T-helper 17 cell (primary cell): Measurements from ENCODE around the gene B3GNT3. TPM values are rescaled to one million over a fixed set of nuclear protein-coding genes. Genes with fewer than 3 reads are reported as not detected.

Experiments
- ATAC-seq: fragments of 150-1000 bp; cut with Tn5 transposase; 2 replicates; pipeline ENCODE4 v1.10.0; 2021; ENCODE audit warnings: mild to moderate bottlenecking, moderate library complexity
- DNase-seq, 3 donors: peaks; one replicate each; pipeline versions ENCODE4 v3.0.0 to v3.0.0-alpha.2; 2020 to 2021
- H3K9me3 ChIP-seq: one replicate; pipeline ENCODE4 v1.7.0; 2013; ENCODE audit warnings: low read length, mild to moderate bottlenecking; ENCODE audit not compliant: control insufficient read depth, poor library complexity, severe bottlenecking
- H3K27ac Mint-ChIP-seq: one replicate; pipeline ENCODE4 v1.8.0; 2022; ENCODE audit warnings: mild to moderate bottlenecking, moderate library complexity, mixed read lengths
- H3K27me3 Mint-ChIP-seq: one replicate; pipeline ENCODE4 v1.8.0; 2022; ENCODE audit warnings: mixed read lengths
- H3K36me3 Mint-ChIP-seq: one replicate; pipeline ENCODE4 v1.8.0; 2022; ENCODE audit warnings: low read depth, mixed read lengths
- H3K4me1 Mint-ChIP-seq: one replicate; pipeline ENCODE4 v1.8.0; 2022; ENCODE audit warnings: mild to moderate bottlenecking, mixed read lengths
- H3K4me3 Mint-ChIP-seq: one replicate; pipeline ENCODE4 v1.8.0; 2022; ENCODE audit warnings: mild to moderate bottlenecking, moderate library complexity, mixed read lengths
- total RNA-seq, 4 donors: library from RNA in 2 of 4; stranded (reverse) in 2 of 4; gene quantifications; one replicate each; pipeline ENCODE4 v1.2.3 and lab custom pipeline; 2022 to 2026

The B3GNT3 gene
- total RNA-seq, 2 donors from 2014 or later: 0.52 to 0.94 TPM

GRCh38 chr19:17812099-17812498, 17.2 kb downstream of the B3GNT3 start:
- Mint-ChIP-seq H3K4me3 (no peak overlapping the region), H3K27me3 (no peaks in the 10 kb centered on the region), H3K36me3 (no peaks in the 10 kb centered on the region), H3K4me1 (peaks cover 15% of the 10 kb centered on the region), H3K27ac (no peak overlapping the region)
- ATAC-seq: no peak
- no peaks in the 10 kb centered on the region for H3K9me3 ChIP-seq
- DNase-seq: no peak

- Mint-ChIP-seq H3K36me3 (no peaks in the 10 kb centered on the region), H3K27me3 (no peaks in the 10 kb centered on the region), H3K4me1 (peaks cover 6% of the 10 kb centered on the region), H3K4me3 (no peak overlapping the region), H3K27ac (no peak overlapping the region)
- DNase-seq (no peak), ATAC-seq (no peak)
- H3K9me3 ChIP-seq: no peaks in the 10 kb centered on the region
These were observed 22.9 kb downstream of the B3GNT3 start for GRCh38 chr19:17817668-17818363.

- no peaks in the 10 kb centered on the region for H3K27me3 Mint-ChIP-seq
These were observed 26.3 kb downstream of the B3GNT3 start, which contains the start of gene INSL3 for GRCh38 chr19:17821190-17821589. Gene INSL3, minus strand, starts transcription at chr19:17821519. Its CDS starts 13 bp downstream, at chr19:17821506.

DNA sequence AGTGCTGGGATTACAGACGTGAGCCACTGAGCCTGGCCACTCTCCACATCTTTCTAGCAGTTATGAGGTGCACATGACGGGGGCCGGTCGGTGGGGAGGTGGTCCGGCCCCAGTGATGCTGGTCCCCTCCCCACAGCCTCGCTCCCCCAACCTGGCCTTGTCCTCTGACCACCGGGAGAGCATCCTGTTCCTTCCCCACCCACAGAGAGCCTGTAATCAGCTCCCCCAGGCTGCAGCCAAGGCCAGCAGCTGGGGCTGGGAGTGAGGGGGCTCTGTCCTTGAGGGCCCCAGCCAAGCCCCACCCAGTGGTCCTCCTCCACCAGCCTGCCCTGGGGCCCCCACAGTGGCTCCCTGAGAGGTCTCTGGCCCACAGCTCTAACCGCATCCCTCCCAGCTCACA, 29.4 kb downstream of the B3GNT3 start:
- no peaks in the 10 kb centered on the region for H3K9me3 ChIP-seq
- H3K27ac Mint-ChIP-seq: peak overlapping the region; percentile 83
- DNase-seq (no peak), ATAC-seq (no peak)
- H3K4me1 Mint-ChIP-seq: peaks cover 9% of the 10 kb centered on the region
- no peak overlapping the region for H3K4me3 Mint-ChIP-seq
- no peaks in the 10 kb centered on the region for H3K27me3 Mint-ChIP-seq
- peaks cover 4% of the 10 kb centered on the region for H3K36me3 Mint-ChIP-seq

More at GRCh38 chr19:17821190-17821589, 26.3 kb downstream of the B3GNT3 start, which contains the start of gene INSL3:
- no peak for ATAC-seq
- Mint-ChIP-seq H3K36me3 (no peaks in the 10 kb centered on the region), H3K4me1 (peaks cover 8% of the 10 kb centered on the region), H3K4me3 (no peak within 1 kb of the TSS), H3K27ac (no peak within 1 kb of the TSS)
- H3K9me3 ChIP-seq: no peaks in the 10 kb centered on the region
- DNase-seq: no peak

DNA sequence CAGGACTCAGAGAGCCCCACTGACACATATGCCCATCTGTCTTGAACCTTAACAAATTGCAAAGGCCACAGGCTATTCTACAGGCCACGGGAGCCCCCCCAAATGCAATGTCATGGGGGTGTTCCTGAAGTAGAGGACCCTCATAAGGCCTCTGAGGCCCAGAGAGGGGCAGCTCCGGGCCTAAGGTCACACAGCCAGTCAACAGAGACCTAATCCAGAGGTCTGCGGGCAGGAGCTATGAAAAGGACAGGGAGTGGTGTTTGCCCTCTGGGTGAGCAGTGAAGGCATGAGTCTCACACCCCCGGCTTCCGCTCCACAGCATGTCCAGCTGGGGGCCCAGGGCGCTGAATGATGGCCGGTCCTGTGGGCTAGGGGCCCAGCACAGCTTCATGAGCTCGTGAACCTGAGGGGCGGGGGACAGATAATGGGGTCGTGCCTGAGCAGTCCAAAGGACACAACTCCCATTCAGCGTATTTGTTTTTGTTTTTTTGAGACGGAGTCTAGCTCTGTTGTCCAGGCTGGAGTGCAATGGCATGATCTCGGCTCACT, 31.6 kb downstream of the B3GNT3 start:
- no peaks in the 10 kb centered on the region for H3K9me3 ChIP-seq
- Mint-ChIP-seq H3K27me3 (no peaks in the 10 kb centered on the region), H3K4me1 (peaks cover 9% of the 10 kb centered on the region), H3K27ac (no peak overlapping the region), H3K36me3 (peaks cover 7% of the 10 kb centered on the region), H3K4me3 (no peak overlapping the region)
- ATAC-seq: no peak
- DNase-seq: no peak

DNA sequence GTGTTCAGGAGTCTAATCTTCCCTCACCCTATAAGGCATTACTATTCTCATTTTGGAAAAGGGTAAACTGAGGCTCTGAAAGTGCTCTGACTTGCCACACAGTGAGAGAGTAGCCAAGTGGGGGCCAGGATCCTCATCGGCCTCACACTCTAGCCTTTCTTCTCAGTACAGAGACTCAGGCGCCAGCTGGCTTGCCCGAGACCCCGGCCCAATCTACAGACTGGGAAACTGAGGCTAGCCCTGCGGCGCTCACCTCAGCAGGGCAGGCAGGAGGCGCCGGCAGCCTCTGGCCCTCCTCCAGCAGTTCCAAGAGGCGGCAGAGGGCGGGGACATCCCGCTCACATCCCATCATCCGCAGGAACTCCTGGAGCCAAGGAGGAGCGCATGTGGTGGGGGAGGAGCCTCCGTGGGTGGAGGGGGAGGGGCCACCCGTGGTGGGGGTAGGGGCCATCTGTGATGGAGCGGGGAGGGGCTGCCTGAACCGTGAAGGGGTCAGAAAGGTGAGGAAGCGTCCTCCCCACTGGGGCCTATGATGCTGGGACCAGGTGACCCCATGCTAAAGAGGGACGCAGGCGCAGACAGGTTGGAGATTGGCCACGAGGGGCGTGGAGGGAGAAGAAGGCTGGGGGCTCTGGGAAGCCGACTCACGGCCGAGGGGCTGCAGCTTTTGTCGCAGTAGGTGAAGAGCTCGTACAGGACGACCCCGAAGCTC, 35.1 kb downstream of the B3GNT3 start:
- no peak overlapping the region for H3K4me3 Mint-ChIP-seq
- H3K36me3 Mint-ChIP-seq: peaks cover 7% of the 10 kb centered on the region
- no peaks in the 10 kb centered on the region for H3K9me3 ChIP-seq
- ATAC-seq (no peak), DNase-seq (no peak)
- peaks cover 12% of the 10 kb centered on the region for H3K4me1 Mint-ChIP-seq
- H3K27me3 Mint-ChIP-seq: no peaks in the 10 kb centered on the region
- no peak overlapping the region for H3K27ac Mint-ChIP-seq

DNA sequence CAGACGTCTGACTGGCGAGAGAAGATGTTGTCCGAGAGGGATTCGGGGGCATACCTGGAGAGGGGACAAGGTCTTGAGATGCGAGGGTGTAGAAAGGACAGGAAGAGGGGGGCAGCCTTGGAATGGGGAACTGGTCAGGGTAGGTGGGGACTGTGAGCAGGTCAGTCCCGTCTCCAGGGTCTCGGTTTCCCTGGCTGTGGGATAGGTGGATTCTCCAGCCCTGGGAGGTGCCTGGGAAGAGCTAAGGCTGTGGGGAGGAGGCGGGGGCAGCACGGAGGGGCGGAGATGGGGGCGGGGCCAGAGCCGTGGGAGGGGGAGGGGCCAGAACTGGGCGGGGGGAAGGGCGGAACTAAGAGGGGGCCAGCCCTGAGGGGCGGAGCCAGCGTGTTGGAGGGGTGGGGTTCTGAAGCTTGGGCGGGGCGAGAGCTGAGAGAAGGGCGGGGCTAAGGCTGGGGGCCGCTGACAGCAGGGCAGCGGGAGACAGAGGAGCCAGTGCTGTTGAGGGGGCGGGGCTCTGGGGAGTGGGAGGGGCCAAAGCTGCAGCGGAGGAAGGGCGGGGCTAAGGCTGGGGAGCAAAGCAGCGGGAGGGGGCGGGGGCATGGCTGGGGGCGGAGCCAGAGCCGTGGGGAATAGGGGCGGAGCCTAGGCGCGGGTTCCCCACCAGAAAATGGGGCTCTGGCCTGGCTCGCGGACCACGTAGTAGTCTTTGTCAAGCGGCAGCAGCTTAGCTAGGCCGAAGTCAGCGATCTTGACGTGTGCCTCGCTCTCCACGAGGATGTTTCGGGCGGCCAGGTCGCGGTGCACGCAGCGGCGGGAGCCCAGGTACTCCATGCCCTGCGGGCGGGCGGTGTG, 35.9 kb downstream of the B3GNT3 start:
- H3K9me3 ChIP-seq: no peaks in the 10 kb centered on the region
- Mint-ChIP-seq H3K4me1 (peaks cover 16% of the 10 kb centered on the region), H3K27ac (no peak overlapping the region), H3K36me3 (peaks cover 14% of the 10 kb centered on the region), H3K4me3 (no peak overlapping the region), H3K27me3 (no peaks in the 10 kb centered on the region)
- ATAC-seq (peak; percentile 78), DNase-seq (peak; percentile 24 to 39 (median 25))

DNA sequence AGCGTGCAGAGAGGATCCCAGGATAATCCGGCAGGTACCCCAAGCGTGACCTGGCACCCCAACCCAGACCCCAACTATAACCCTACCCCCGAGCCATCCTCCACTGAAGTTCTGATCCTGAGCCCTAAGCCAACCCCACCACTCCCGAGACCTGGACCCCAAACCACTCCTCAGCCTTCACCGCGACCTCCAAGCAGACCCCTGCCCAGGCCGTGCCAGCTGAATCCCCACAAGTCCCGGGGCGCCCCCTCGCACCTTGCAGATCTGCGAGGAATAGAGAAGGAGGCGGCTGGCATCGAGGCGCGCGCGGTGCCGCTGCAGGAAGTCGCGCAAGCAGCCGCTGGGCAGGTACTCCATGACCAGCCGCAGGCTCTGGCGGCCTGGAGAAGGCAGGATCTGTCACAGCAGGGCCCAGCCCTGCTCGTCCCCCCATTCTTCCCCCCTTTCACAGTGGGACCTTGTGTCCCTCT, 36.5 kb downstream of the B3GNT3 start:
- DNase-seq (no peak), ATAC-seq (no peak)
- Mint-ChIP-seq H3K27me3 (no peaks in the 10 kb centered on the region), H3K4me1 (peaks cover 19% of the 10 kb centered on the region), H3K4me3 (no peak overlapping the region), H3K36me3 (peaks cover 15% of the 10 kb centered on the region), H3K27ac (no peak overlapping the region)
- H3K9me3 ChIP-seq: no peaks in the 10 kb centered on the region

DNA sequence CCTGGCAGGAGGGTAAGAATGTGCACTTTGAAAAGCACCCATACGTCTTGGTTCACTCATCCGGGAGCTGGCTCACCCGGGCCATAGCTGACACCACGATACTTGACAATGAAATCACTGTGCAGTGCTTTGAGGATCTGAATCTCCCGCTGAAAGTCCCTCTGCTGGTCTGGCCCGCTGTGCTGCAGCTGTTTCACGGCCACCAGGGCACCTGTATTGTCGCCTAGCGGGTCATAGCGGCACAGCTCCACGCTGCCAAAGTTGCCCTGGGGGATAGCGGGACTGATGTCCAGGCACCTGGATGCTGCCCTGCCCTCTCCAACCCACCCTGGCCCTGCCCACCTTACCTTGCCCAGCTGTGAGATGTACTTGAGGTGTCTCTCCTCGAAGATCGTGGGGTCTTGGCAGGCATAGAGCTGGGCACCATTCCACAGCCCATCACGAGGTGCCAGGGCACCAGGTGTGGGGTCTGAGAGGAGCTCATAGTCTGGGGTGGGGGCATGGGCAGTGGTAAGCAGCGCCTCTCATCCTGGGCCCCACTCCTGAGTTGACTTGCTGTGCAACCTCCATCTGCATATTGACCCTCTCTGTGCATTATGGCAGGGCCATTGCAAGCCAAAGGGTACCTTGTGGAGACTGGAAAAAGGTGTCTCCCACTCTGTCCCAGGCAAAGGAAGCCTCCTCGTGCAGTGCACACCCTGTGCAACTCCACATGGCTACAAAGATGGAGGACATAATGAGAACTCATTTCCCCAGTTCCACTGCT, 37.7 kb downstream of the B3GNT3 start:
- no peaks in the 10 kb centered on the region for H3K9me3 ChIP-seq
- no peak overlapping the region for H3K4me3 Mint-ChIP-seq
- H3K27ac Mint-ChIP-seq: no peak overlapping the region
- ATAC-seq: no peak
- H3K27me3 Mint-ChIP-seq: no peaks in the 10 kb centered on the region
- no peak for DNase-seq
- H3K36me3 Mint-ChIP-seq: peaks cover 19% of the 10 kb centered on the region
- H3K4me1 Mint-ChIP-seq: peaks cover 22% of the 10 kb centered on the region

- H3K36me3 Mint-ChIP-seq: peaks cover 16% of the 10 kb centered on the region
- ATAC-seq: peak; percentile 41
- H3K9me3 ChIP-seq: no peaks in the 10 kb centered on the region
- no peak overlapping the region for H3K4me3 Mint-ChIP-seq
- peaks cover 17% of the 10 kb centered on the region for H3K4me1 Mint-ChIP-seq
- H3K27me3 Mint-ChIP-seq: no peaks in the 10 kb centered on the region
- H3K27ac Mint-ChIP-seq: peak overlapping the region; percentile 86
- DNase-seq: no peak
These were observed 39.6 kb downstream of the B3GNT3 start for GRCh38 chr19:17834350-17835181.

- Mint-ChIP-seq H3K4me3 (peak overlapping the region; percentile 53), H3K36me3 (peaks cover 14% of the 10 kb centered on the region), H3K27ac (peak overlapping the region; percentile 86), H3K27me3 (no peaks in the 10 kb centered on the region), H3K4me1 (peaks cover 17% of the 10 kb centered on the region)
- ATAC-seq (no peak), DNase-seq (no peak)
- no peaks in the 10 kb centered on the region for H3K9me3 ChIP-seq
These were observed 40.5 kb downstream of the B3GNT3 start for GRCh38 chr19:17835182-17836006.
